GM10248 (cell line): ENCODE measurements around the gene WTAP.
"Not testable (repeated sequence)": the region's sequence is repeated elsewhere in the genome, so short reads cannot be mapped to it uniquely, and the experiment has no call there.

ENCODE experiments used
- CTCF ChIA-PET: fragments of 300-600 bp; sonication (Branson Sonifier 250); formaldehyde crosslinking; extraction: SDS; loops from one replicate; lab custom pipeline; 2021; ENCODE audit warnings: antibody characterized with exemption; lab: Yijun Ruan, JAX
- POLR2A ChIA-PET: fragments of 350-650 bp; sonication (Branson Sonifier 250); formaldehyde crosslinking; extraction: SDS; loops from one replicate; lab custom pipeline; 2020; ENCODE audit warnings: antibody characterized with exemption; lab: Yijun Ruan, JAX
- DNase-seq: peaks from one replicate; pipeline ENCODE4 v3.0.0; 2012; ENCODE audit errors: extremely low spot score
- TF ChIP-seq, protein P1 (sequence below): IDR thresholded peaks from 2 replicates; pipeline ENCODE4 v1.5.1; 2012; ENCODE audit warnings: mild to moderate bottlenecking, low read depth; ENCODE audit errors: extremely low read depth, missing control alignments, control extremely low read depth

WTAP gene

DNA sequence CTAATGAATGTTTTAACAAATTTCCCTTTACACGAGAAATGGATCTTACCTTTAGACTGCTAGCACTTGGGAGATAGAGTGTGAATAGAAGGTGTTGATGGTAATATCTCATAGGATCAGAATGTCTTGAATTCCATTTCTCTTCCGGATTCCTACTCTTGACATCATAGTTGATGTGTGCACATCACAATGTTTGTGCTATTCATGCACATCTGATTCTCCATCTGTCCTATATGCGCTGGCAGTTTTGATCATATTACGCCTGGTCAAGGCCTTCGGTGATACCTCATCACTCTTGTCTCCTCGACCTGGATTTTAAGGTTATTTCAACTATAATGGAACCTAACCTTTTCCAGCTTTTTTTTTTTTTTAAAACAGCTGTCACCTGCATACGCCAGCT lies 17.8 kb downstream of the WTAP start:
- ChIA-PET CTCF (no interaction called here), POLR2A (interaction anchor here (1.2 kb wide), 1 partner anchor 13 kb away, joined by 3 read pairs; no protein-coding TSS in a partner anchor)

DNA sequence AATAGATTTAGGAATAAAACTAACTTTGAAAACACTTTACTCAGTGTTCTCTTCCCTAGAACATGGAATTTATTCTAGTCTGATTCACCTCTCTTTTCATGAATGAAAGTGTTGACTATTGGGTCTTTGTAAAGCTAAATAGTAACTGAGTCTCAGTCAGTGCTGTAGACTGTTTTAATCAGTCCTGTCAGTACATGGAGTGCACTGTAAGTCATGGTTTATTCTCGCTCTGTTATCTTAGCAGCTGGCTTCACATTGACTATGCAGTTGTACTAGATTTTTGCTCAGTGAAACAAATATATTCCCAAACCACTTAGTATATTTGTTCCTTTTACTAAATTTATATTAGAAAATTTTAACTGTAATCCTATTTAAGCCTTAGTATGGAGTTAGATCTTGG lies 19.5 kb downstream of the WTAP start:
- DNase-seq = no peak
- ChIA-PET CTCF (interaction anchor here (1.0 kb wide), 1 partner anchor 10 kb away, joined by 3 read pairs; no protein-coding TSS in a partner anchor), POLR2A (no interaction called here)
- TF ChIP-seq, protein P1, sequence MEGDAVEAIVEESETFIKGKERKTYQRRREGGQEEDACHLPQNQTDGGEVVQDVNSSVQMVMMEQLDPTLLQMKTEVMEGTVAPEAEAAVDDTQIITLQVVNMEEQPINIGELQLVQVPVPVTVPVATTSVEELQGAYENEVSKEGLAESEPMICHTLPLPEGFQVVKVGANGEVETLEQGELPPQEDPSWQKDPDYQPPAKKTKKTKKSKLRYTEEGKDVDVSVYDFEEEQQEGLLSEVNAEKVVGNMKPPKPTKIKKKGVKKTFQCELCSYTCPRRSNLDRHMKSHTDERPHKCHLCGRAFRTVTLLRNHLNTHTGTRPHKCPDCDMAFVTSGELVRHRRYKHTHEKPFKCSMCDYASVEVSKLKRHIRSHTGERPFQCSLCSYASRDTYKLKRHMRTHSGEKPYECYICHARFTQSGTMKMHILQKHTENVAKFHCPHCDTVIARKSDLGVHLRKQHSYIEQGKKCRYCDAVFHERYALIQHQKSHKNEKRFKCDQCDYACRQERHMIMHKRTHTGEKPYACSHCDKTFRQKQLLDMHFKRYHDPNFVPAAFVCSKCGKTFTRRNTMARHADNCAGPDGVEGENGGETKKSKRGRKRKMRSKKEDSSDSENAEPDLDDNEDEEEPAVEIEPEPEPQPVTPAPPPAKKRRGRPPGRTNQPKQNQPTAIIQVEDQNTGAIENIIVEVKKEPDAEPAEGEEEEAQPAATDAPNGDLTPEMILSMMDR = no peak

More for the DNA sequence above, 17.8 kb downstream of the WTAP start:
- TF ChIP-seq, protein P1 = no peak
- DNase-seq = no peak

- CTCF ChIA-PET = interaction anchor here (0.9 kb wide), 1 partner anchor 22 kb away, joined by 3 read pairs; no protein-coding TSS in a partner anchor
- DNase-seq, POLR2A ChIA-PET: not testable (repeated sequence)
Observed at GRCh38 chr6:159748127-159748526, 20.8 kb downstream of the WTAP start.

DNA sequence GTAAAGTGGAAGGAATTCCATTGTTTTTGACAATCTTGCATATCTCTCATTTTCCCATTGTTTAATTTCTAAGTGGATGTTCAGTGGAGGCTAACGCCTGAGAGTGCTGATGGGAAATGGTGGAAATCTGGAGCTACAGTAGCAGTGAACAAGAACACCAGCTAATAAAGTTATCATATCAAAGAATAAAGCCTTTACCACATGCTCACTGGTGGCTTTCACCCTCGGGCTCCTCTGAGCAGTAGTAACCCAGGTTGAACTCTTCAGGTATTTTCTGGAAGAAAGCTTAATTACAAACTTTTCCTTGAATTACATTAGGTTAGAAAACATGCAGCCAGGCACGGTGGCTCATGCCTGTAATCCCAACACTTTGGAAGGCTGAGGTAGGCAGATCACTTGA lies 24.1 kb downstream of the WTAP start:
- CTCF ChIA-PET = interaction anchor here (1.8 to 2.6 kb wide), 2 partner anchors 11 to 14 kb away, joined by 9 read pairs; partner anchors contain the start of gene ACAT2
- TF ChIP-seq, protein P1 = no peak
- POLR2A ChIA-PET = no interaction called here
- DNase-seq = no peak

DNA sequence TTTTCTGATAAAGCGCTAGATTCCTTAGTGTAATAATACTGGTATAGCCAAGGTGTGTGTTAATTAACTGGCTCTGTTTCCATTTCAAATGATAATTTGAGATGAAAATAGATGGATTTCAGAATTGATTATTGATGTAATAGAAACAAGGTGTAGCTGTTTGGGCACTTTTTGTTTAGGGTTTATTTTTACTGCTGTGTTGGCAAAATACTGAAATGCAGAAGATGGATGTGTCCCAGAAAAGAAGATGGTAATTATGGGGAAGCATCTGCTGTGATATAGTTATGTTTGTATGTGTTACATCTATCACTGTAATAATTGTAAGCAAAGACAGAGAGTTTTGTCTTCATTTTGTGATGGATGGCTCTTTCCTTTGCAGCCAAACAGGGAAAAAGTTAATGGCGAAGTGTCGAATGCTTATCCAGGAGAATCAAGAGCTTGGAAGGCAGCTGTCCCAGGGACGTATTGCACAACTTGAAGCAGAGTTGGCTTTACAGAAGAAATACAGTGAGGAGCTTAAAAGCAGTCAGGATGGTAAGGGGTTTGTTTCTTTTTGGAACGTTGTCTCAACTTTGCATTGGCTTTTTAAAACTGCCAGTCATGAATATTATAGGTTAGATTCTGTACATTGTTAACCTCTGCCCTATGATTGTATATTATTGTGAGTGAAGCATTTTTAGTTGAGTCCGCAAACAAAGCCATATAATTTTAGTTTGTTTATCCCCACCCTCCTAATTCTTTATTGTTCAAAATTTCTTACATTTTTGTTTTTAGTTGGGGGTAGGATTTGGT lies 26.0 kb downstream of the WTAP start:
- TF ChIP-seq, protein P1 = no peak

GRCh38 chr6:159754401-159754800 lies 27.1 kb downstream of the WTAP start:
- ChIA-PET POLR2A (no interaction called here), CTCF (no interaction called here)
- TF ChIP-seq, protein P1 = no peak

More for the DNA sequence above, 26.0 kb downstream of the WTAP start:
- DNase-seq = no peak
- POLR2A ChIA-PET = no interaction called here
- CTCF ChIA-PET = interaction anchor here (2.6 kb wide), 1 partner anchor 9 kb away, joined by 9 read pairs; the partner anchor contains the start of gene ACAT2

GRCh38 chr6:159754959-159755914 lies 27.9 kb downstream of the WTAP start:
- no peak for DNase-seq
- ChIA-PET POLR2A (no interaction called here), CTCF (no interaction called here)
- TF ChIP-seq, protein P1 = no peak

More at GRCh38 chr6:159754401-159754800, 27.1 kb downstream of the WTAP start:
- no peak for DNase-seq
